SHP77 treated with DMSO at 0.1 percent for 48 hours (cell line): Measurements from ENCODE around the gene AFF1.
"Not testable (repeated sequence)": the region's sequence is repeated elsewhere in the genome, so short reads cannot be mapped to it uniquely, and the experiment has no call there.

Source experiments
- DNase-seq: peaks from one replicate; lab custom pipeline; 2025; lab: John Stamatoyannopoulos, UW

Gene AFF1

GRCh38 chr4:86978709-86979108 lies 43.9 kb downstream of the AFF1 start:
- no peak for DNase-seq

GRCh38 chr4:86980230-86980629 lies 45.4 kb downstream of the AFF1 start:
- no peak for DNase-seq

- DNase-seq, result no peak
These were observed 47.0 kb downstream of the AFF1 start for GRCh38 chr4:86981789-86982188.

- not testable (repeated sequence) for DNase-seq
These were observed 51.0 kb downstream of the AFF1 start for GRCh38 chr4:86985852-86986251.

- not testable (repeated sequence) for DNase-seq
These were observed 54.8 kb downstream of the AFF1 start for GRCh38 chr4:86989658-86990057.

- DNase-seq, result no peak
These were observed 55.7 kb downstream of the AFF1 start for GRCh38 chr4:86990510-86990909.

- no peak for DNase-seq
These were observed 57.2 kb downstream of the AFF1 start for GRCh38 chr4:86991994-86992393.

- no peak for DNase-seq
These were observed 59.3 kb downstream of the AFF1 start for GRCh38 chr4:86993909-86994681.

- DNase-seq, result no peak
These were observed 59.9 kb downstream of the AFF1 start for GRCh38 chr4:86994686-86995085.

- not testable (repeated sequence) for DNase-seq
These were observed 61.7 kb downstream of the AFF1 start for GRCh38 chr4:86996510-86996909.

- DNase-seq, result no peak
These were observed 64.4 kb downstream of the AFF1 start for GRCh38 chr4:86999136-86999643.

- no peak for DNase-seq
These were observed 67.9 kb downstream of the AFF1 start for GRCh38 chr4:87002682-87003043.

- no peak for DNase-seq
These were observed 68.5 kb downstream of the AFF1 start for GRCh38 chr4:87003266-87003665.

- no peak for DNase-seq
These were observed 70.5 kb downstream of the AFF1 start for GRCh38 chr4:87005369-87005689.

- DNase-seq, result no peak
These were observed 71.0 kb downstream of the AFF1 start for GRCh38 chr4:87005690-87006425.

- no peak for DNase-seq
These were observed 71.5 kb downstream of the AFF1 start for GRCh38 chr4:87006426-87006675.

GRCh38 chr4:87006676-87007527 lies 72.1 kb downstream of the AFF1 start:
- DNase-seq, result peak; percentile 91

GRCh38 chr4:87007528-87008446 lies 73.0 kb downstream of the AFF1 start:
- peak; percentile 45 for DNase-seq

GRCh38 chr4:87009095-87009648 lies 74.4 kb downstream of the AFF1 start:
- DNase-seq, result no peak

GRCh38 chr4:87010192-87010591 lies 75.4 kb downstream of the AFF1 start:
- DNase-seq, result no peak

- no peak for DNase-seq
These were observed 76.7 kb downstream of the AFF1 start for GRCh38 chr4:87011340-87012034.
